CD14-positive monocyte (primary cell): Measurements from ENCODE around the gene POC1A. TPM values are rescaled to one million over a fixed set of nuclear protein-coding genes. Genes with fewer than 3 reads are reported as not detected.
A peak's percentile ranks its signal among the peaks of the same experiment; 100 is the strongest.

Experiments
- DNase-seq, 3 donors: peaks; one replicate each; pipeline ENCODE4 v3.0.0-alpha.2; 2011 to 2022
- H2AFZ ChIP-seq: 2 replicates; pipeline ENCODE4 v1.6.0; 2012; ENCODE audit warnings: mild to moderate bottlenecking, low read depth, low read length, inconsistent platforms; ENCODE audit not compliant: insufficient read depth, poor library complexity, severe bottlenecking
- H3K27ac ChIP-seq, 2 donors: 1 replicate in 1 of 2; 2 replicates in 1 of 2; pipeline ENCODE4 v1.5.1; 2012 to 2013; ENCODE audit warnings: low read length in 2 of 2, control low read depth in 1 of 2, inconsistent platforms in 1 of 2, low read depth in 1 of 2, mild to moderate bottlenecking in 1 of 2
- H3K27me3 ChIP-seq, 2 donors: one replicate each; pipeline versions ENCODE4 v1.6.0 to v1.6.1; 2011 to 2013; ENCODE audit warnings: low read length in 2 of 2; ENCODE audit not compliant: control insufficient read depth in 2 of 2, insufficient read depth in 2 of 2
- H3K36me3 ChIP-seq, 2 donors: replicated peaks in 1 of 2; 1 replicate in 1 of 2; 2 replicates in 1 of 2; pipeline versions ENCODE4 v1.5.1 to v1.6.1; 2012 to 2013; ENCODE audit warnings: low read length in 2 of 2, control low read depth in 1 of 2, inconsistent platforms in 1 of 2, mild to moderate bottlenecking in 1 of 2; ENCODE audit not compliant: insufficient read depth in 2 of 2, control insufficient read depth in 1 of 2
- H3K4me1 ChIP-seq, 2 donors: 1 replicate in 1 of 2; 2 replicates in 1 of 2; pipeline versions ENCODE4 v1.5.1 to v1.6.1; 2012 to 2013; ENCODE audit warnings: low read length in 2 of 2, control low read depth in 1 of 2, inconsistent platforms in 1 of 2, mild to moderate bottlenecking in 1 of 2, moderate library complexity in 1 of 2; ENCODE audit not compliant: insufficient read depth in 2 of 2, control insufficient read depth in 1 of 2
- H3K4me2 ChIP-seq: replicated peaks from 2 replicates; pipeline ENCODE3; 2012; ENCODE audit warnings: low read length, moderate library complexity, mild to moderate bottlenecking; ENCODE audit not compliant: poor library complexity, severe bottlenecking; ENCODE audit errors: extremely low read depth
- H3K4me3 ChIP-seq, 3 experiments: fragments of 200-600 bp in 1 of 3; sonication (generic) in 1 of 3; replicated peaks in 1 of 3; 1 replicate in 2 of 3; 2 replicates in 1 of 3; pipeline ENCODE4 v1.5.1; 2011 to 2013; ENCODE audit warnings: low read length in 3 of 3, mild to moderate bottlenecking in 3 of 3, control low read depth in 2 of 3, low read depth in 2 of 3, inconsistent platforms in 1 of 3, moderate library complexity in 1 of 3
- H3K79me2 ChIP-seq: 2 replicates; pipeline ENCODE4 v1.6.0; 2012; ENCODE audit warnings: mild to moderate bottlenecking, control low read depth, inconsistent platforms, low read length, moderate library complexity; ENCODE audit not compliant: insufficient read depth
- H3K9ac ChIP-seq: 2 replicates; pipeline ENCODE4 v1.6.0; 2017; ENCODE audit warnings: low read length, mild to moderate bottlenecking; ENCODE audit not compliant: insufficient read depth, poor library complexity, severe bottlenecking
- H3K9me3 ChIP-seq, 2 donors: replicated peaks in 1 of 2; 1 replicate in 1 of 2; 2 replicates in 1 of 2; pipeline versions ENCODE4 v1.5.1 to v1.6.1; 2012 to 2013; ENCODE audit warnings: low read length in 2 of 2, control low read depth in 1 of 2; ENCODE audit not compliant: control insufficient read depth in 1 of 2, insufficient read depth in 1 of 2
- H4K20me1 ChIP-seq: 2 replicates; pipeline ENCODE4 v1.6.0; 2012; ENCODE audit warnings: mild to moderate bottlenecking, low read length, control low read depth, moderate library complexity; ENCODE audit not compliant: insufficient read depth
- H3K27ac Mint-ChIP-seq, 7 donors: one replicate each; pipeline ENCODE4 v1.8.0; 2020; ENCODE audit warnings: mild to moderate bottlenecking in 7 of 7, mixed read lengths in 7 of 7, moderate library complexity in 6 of 7, inconsistent platforms in 2 of 7
- H3K27me3 Mint-ChIP-seq, 3 donors: one replicate each; pipeline ENCODE4 v1.8.0; 2021 to 2022; ENCODE audit warnings: low read depth in 3 of 3, mild to moderate bottlenecking in 3 of 3, mixed read lengths in 3 of 3, moderate library complexity in 3 of 3, inconsistent platforms in 1 of 3
- H3K36me3 Mint-ChIP-seq, 2 donors: one replicate each; pipeline ENCODE4 v1.8.0; 2020; ENCODE audit warnings: mixed read lengths in 2 of 2, inconsistent platforms in 1 of 2, mild to moderate bottlenecking in 1 of 2
- H3K4me1 Mint-ChIP-seq: one replicate; pipeline ENCODE4 v1.8.0; 2020; ENCODE audit warnings: mild to moderate bottlenecking, mixed read lengths
- H3K4me3 Mint-ChIP-seq, 2 donors: one replicate each; pipeline ENCODE4 v1.8.0; 2020; ENCODE audit warnings: mild to moderate bottlenecking in 2 of 2, mixed read lengths in 2 of 2, moderate library complexity in 1 of 2
- H3K9me3 Mint-ChIP-seq, 7 donors: one replicate each; pipeline ENCODE4 v1.8.0; 2020 to 2022; ENCODE audit warnings: mixed read lengths in 7 of 7, mild to moderate bottlenecking in 6 of 7, moderate library complexity in 6 of 7, inconsistent platforms in 2 of 7
- CTCF ChIP-seq: fragments of 200-600 bp; IDR thresholded peaks from one replicate; pipeline ENCODE4 v1.8.0; 2022; ENCODE audit warnings: antibody characterized with exemption, mild to moderate bottlenecking
- WGBS: methylation state at CpG from one replicate; pipeline ENCODE4 v1.1.5; 2013; ENCODE audit warnings: missing lambda C conversion rate; ENCODE audit not compliant: insufficient coverage; 5-methylcytosine and 5-hydroxymethylcytosine counted together
- intact Hi-C, 2 donors: fragments of 100-400 bp; cut with micrococcal nuclease; formaldehyde crosslinking; loops; one replicate each; pipeline versions ENCODE4 v1.15.0 to v1.15.1; 2023
- polyA plus RNA-seq, 3 donors: library from polyadenylated mRNA; depleted of rRNA in 1 of 3; unstranded in 2 of 3; stranded (reverse) in 1 of 3; fragments of 300-500 nt in 2 of 3; fragments of >200 nt in 1 of 3; fragmentation: Illumina TruSeq in 2 of 3; gene quantifications; 1 replicate in 2 of 3; 2 replicates in 1 of 3; pipeline ENCODE4 v1.2.3, GENCODE V29; 2012 to 2021

The POC1A gene
- polyA plus RNA-seq, 3 donors = 1.2 to 2.0 (median 1.5) TPM

- Histone ChIP-seq H2AFZ (no peak overlapping the region), H3K9me3 (no peaks in the 10 kb centered on the region), H3K27ac (peak overlapping the region; percentile 64 to 76), H3K79me2 (peaks cover 9% of the 10 kb centered on the region), H3K27me3 (no peaks in the 10 kb centered on the region), H3K4me2 (no peak overlapping the region), H3K36me3 (no peaks in the 10 kb centered on the region), H3K9ac (no peak overlapping the region), H3K4me1 (peaks cover 49 to 52% of the 10 kb centered on the region in 2 donors), H4K20me1 (no peaks in the 10 kb centered on the region), H3K4me3 (no peak overlapping the region)
- Mint-ChIP-seq H3K9me3 (no peaks in the 10 kb centered on the region), H3K27ac (peak overlapping the region; percentile 50 to 90 (median 74)), H3K27me3 (peaks cover 0 to 4% (median 0%) of the 10 kb centered on the region in 3 donors), H3K4me3 (no peak overlapping the region), H3K36me3 (peaks cover 0 to 5% of the 10 kb centered on the region in 2 donors), H3K4me1 (peaks cover 55% of the 10 kb centered on the region)
- intact Hi-C loops = loop anchor here in 1 of 2 donors (2.0 kb wide), 1 partner anchor 14 kb away; no protein-coding TSS in a partner anchor
- TF ChIP-seq CTCF = no peak
- peak in 2 of 3 donors; percentile 36 to 49 for DNase-seq
- WGBS = 83% methylated on average over 1 of the region's 1 CpG
Observed at GRCh38 chr3:52188556-52188955, 34.3 kb upstream of the POC1A start.

- Histone ChIP-seq H3K27me3 (no peaks in the 10 kb centered on the region), H2AFZ (no peak overlapping the region), H3K4me3 (no peak overlapping the region), H3K27ac (peak overlapping the region; percentile 19 to 34), H3K4me2 (no peak overlapping the region), H4K20me1 (no peaks in the 10 kb centered on the region), H3K79me2 (peaks cover 9% of the 10 kb centered on the region), H3K4me1 (peaks cover 49 to 52% of the 10 kb centered on the region in 2 donors), H3K9ac (no peak overlapping the region), H3K36me3 (no peaks in the 10 kb centered on the region), H3K9me3 (no peaks in the 10 kb centered on the region)
- Mint-ChIP-seq H3K9me3 (no peaks in the 10 kb centered on the region), H3K4me1 (peaks cover 58% of the 10 kb centered on the region), H3K4me3 (no peak overlapping the region), H3K27ac (peak overlapping the region in 6 of 7 donors; percentile 2 to 85 (median 70)), H3K36me3 (peaks cover 0 to 5% of the 10 kb centered on the region in 2 donors), H3K27me3 (no peaks in the 10 kb centered on the region)
- intact Hi-C loops = no loop called here
- no CpG with 5 or more reads among the region's 9 CpGs for WGBS
- no peak for DNase-seq
- TF ChIP-seq CTCF = no peak
Observed at GRCh38 chr3:52186729-52187128, 32.5 kb upstream of the POC1A start.
